ENCODE data around the gene ATOH8.

The ATOH8 gene

DNA sequence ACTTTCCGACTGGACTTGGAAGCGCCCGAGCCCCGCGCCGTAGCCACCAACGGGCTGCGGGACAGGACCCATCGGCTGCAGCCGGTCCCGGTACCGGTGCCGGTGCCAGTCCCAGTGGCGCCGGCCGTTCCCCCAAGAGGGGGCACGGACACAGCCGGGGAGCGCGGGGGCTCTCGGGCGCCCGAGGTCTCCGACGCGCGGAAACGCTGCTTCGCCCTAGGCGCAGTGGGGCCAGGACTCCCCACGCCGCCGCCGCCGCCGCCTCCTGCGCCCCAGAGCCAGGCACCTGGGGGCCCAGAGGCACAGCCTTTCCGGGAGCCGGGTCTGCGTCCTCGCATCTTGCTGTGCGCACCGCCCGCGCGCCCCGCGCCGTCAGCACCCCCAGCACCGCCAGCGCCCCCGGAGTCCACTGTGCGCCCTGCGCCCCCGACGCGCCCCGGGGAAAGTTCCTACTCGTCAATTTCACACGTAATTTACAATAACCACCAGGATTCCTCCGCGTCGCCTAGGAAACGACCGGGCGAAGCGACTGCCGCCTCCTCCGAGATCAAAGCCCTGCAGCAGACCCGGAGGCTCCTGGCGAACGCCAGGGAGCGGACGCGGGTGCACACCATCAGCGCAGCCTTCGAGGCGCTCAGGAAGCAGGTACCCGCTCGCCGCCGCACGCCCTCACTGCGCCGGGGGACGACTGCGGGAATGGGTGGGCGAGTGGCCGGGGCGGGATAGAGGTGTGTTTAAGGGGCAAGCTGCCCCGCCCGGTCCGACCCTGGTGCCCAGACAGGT, 713 bp downstream of the ATOH8 start:
- peak; percentile 71 for DNase-seq (ENCODE audit: low spot score)

DNA sequence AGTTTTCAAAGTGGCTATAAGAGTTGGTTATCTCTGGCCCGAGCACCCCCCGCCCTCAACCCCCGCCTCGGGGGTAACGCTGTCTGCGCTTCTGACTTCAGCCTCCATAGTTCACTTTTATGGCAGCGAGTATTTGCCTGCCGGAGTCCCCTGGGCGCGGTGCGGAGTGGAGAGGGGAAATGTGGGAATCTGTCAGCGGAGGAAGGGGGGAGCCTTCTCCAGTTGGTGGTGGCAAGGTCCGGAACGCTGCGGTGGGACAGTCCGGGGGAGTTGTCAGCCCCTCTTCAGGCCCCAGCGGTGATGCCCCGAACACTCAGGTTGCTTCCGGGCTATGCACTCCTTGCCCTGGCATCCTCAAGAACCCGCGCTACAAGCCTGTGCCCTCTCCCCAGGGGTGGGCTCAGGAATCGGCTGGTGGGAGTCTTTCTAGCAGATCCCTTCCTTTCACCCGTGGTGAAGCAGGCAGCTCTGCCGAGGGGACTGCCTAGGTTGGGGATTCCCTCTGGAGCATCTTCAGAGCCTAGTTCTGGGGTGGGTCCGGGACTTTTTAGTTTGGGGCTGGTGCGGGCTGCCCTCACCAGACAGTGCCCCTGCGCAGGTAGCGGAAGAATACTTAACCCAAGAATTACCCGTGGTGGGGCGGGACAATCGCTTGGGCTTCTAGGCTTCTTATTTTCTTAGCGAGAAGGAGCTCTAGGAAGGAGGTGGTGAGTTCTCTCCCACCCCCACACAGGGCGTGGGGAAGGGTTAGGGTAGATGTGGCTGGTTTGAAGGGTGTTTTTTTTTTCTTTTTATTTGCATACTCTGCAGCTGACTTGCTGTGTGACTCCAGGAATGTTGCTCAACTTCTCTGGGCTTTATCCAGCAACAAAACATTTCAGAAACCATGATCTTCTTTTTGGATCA, 1.6 kb downstream of the ATOH8 start:
- DNase-seq (ENCODE audit: low spot score), result no peak

DNA sequence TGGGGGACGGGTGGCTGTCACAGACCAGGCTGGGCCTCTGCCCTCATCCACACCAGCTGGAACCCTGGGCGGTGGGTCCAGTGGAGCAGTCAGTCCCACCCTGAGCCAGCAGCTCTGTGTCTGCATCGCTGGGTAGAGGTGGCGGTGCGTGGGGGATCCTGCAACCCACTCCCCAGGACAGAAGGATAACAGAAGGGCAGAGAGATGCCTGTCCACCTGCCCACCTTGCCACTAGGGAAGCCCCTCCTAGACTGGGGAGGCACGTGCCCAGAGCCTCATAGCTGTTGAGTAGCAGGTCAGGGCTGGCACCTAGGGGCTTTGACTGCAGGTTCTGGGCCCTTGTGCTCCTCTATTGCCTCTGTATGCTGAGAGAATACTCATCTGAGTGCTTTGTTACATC, 2.4 kb downstream of the ATOH8 start:
- no peak for DNase-seq (ENCODE audit: low spot score)

DNA sequence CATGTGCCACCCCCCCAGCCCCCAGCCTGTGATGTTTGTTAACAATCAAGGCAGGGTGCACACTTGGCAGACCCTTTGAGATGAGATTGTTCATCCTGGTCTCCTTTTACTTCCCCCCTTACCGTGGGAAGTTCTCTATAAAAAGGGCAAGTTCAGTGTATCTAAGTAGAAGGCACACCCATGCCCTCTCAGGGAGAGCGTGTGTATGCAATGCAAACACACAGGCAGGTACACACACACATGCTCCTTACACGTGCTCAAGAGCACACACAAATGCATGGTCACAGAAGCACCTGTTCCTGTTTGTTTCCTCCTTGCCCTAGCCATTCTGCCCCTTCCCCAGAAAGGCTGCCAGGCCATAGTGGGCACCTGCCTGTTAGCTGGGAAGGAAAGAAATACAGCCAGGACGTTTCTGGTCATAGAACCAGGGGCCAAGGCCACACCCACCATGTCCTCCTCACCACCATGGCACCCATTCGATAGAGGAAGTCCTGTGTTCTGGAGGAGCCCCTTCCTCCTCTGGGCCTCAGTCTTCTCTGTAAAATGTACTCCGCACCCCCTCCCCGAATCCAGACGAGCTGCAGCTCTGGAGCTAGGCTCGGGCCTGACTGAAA, 3.1 kb downstream of the ATOH8 start:
- no peak for DNase-seq (ENCODE audit: low spot score)

DNA sequence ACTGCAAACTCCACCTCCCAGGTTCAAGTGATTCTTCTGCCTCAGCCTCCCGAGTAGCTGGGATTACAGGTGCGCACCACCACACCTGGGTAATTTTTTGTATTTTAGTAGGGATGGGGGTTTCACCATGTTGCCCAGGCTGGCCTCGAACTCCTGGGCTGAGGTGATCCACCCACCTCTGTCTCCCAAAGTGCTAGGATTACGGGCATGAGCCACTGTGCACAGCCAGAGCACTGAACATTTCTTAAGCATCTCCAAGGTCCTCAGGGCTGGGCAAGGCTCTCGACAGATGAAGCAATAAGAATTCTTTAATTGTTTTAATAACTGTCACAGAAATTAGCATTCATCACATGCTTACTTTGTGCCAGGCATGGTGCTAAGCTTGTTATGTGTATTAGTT, 4.1 kb downstream of the ATOH8 start:
- no peak for DNase-seq (ENCODE audit: low spot score)

DNA sequence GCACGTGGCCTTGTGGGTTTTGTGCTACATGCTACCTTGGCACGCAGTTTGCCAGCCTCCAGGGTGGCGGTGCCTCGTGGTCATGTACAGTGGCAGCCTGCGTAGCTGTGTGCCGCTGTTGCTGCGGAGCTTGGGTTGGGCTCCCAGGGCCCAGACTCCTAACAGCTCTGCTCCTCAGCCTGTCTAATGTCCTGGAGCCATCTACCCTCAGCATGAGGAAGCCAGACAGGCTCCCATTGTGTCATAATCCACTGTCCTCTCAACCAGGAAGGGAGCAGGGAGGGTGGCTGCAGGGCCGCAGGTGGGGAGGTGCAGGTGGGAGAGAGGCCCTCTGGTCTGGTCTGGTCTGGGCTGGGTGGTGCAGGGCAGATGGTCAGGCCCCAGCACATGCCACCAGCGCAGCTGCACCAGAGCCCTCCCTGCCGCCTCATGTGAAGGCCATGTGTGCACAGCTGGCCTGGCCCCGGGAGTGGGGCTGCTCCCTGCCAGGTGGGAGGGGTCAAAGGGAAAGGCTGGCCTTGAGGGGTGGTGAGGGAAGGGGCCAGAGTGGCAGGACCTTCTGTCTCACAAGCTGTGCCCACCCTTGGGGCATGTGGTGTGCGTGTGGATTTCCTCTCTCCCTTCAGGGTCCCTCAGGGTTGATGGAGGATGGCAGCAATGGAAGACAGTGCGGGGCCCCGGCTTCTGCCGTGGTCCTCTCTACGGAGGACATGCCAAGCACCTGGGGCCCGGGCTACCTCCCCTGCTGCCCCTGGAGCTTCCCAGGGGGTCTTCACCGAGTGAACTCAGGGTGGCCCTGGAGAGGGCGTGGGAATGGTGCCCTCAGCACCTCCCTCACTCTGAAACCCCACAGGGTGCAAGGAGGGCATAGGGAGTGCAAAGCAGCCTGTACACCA, 4.8 kb downstream of the ATOH8 start:
- DNase-seq (ENCODE audit: low spot score), result no peak

DNA sequence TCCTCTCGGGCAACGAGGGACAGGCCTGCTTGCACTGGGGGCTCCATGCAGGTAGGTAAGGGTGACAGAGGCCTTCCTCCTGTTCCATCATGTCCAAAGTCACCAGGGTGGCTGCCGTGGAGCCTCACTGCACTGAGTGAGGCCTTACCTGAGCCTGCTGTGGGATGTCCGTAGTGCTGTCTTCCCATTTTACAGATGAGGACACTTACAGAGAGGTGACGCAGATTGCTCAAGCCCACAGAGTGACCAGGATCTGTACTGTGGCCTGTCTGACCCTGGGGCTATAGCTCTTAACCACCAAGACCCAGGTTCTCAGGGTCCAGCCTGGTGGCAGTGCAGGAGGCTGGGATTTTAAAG, 5.4 kb downstream of the ATOH8 start:
- no peak for DNase-seq (ENCODE audit: low spot score)

DNA sequence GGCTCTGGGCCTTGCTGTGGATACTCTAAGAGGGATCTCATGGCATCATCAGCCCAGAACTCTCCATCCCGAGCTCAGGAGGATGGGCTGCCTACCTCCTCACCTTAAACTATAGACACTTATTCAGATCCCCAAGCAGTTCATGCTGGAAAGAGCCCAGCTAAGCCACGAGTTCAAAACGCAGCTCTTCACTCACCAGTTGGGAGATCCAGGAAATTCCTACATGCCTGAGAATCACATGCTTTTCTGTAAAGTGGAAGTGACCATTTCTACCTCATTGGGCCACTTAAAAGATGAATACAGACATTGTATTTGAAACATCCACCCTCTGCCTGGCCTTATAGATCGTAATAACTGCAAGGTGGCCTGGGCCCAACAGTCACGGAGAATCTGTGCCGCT, 6.6 kb downstream of the ATOH8 start:
- no peak for DNase-seq (ENCODE audit: low spot score)

DNA sequence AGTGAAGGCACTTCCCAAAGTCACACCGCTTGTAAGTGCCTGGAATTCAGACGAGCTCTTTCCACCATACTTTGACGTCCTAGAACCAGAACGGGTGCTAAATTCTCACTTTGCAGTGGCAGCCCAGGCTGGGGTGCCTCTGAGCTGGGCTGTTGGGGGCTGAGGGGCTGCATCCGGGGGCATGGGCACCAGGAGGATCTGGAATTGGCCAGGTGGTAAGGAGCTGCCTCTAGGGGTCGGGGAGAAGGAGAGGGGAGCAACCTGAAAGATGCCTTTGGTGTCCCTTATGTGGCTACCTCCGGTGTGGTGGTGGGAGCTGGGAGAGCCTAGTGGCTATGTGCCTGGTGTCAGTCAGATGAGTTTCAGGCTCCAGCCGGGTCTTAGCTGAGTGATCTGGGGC, 7.1 kb downstream of the ATOH8 start:
- no peak for DNase-seq (ENCODE audit: low spot score)

DNA sequence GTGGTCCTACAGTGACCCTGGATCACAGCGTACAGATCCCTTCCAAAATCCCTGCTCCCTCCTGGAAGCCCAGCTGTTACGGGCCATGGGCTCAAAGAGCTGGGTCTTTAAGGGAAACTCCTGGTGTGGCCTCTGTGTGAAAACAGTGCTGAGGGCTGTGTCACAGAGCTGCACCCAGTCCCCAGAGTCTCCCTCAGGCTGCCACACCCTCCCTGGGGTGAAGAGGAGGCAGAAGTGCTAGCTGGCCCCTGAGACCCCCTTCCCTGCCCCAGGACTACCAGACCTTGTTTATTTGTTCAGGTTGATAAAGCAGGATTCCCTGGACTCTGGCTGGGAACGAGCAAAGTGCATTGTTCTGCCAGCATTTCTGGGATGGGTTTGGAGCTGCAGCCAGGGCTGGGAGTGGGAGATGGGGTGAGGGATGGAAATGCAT, 7.7 kb downstream of the ATOH8 start:
- DNase-seq (ENCODE audit: low spot score), result no peak

DNA sequence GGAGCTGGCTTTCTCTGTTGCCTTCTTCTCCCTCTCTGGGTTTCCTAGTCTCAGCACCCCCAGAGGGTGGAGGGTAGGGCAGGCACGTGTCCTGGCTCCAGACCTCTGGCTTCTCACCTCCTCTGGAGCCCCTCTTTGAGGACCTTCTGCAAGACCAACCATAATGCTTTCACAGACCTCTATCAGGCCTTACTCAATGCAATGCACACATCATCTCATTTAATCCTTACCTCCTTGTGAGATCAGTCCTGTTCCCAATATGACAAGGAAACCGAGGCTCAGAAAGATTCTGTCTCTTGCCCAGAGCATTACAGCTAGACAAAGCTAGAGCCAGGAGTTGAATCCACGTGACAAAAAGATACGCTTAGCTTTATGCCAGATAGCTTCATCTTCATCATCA, 8.2 kb downstream of the ATOH8 start:
- no peak for DNase-seq (ENCODE audit: low spot score)

DNA sequence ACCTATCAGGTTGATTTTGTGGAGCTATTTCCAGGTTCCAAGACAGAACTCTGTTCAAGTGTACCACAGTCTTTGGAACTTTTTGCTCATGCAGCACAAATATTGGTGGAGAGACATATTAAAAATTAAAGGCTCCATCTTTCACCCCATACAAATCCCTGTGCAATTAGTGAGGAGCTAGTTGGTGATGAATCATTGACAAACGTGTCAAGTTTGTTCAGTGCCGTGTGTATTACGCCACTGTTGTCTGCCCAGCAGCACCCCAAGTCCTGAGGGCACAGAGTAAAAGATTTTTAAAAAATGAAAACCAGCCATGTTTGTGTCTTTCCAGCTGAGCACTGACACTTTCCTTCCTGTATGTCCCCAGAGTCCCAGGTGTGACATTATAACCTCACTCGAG, 9.3 kb downstream of the ATOH8 start:
- DNase-seq (ENCODE audit: low spot score), result no peak

DNA sequence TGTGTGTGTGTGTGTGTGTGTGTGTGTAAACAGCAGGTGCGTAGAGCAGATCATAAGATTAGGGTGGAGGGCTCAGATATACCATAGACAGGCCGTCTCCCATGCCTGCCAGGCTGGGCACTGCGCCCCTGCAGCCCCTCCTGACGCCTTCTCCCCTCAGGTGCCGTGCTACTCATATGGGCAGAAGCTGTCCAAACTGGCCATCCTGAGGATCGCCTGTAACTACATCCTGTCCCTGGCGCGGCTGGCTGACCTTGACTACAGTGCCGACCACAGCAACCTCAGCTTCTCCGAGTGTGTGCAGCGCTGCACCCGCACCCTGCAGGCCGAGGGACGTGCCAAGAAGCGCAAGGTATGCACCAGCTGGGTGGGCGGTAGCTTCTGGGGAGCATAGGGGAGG, 10.0 kb downstream of the ATOH8 start:
- no peak for DNase-seq (ENCODE audit: low spot score)

DNA sequence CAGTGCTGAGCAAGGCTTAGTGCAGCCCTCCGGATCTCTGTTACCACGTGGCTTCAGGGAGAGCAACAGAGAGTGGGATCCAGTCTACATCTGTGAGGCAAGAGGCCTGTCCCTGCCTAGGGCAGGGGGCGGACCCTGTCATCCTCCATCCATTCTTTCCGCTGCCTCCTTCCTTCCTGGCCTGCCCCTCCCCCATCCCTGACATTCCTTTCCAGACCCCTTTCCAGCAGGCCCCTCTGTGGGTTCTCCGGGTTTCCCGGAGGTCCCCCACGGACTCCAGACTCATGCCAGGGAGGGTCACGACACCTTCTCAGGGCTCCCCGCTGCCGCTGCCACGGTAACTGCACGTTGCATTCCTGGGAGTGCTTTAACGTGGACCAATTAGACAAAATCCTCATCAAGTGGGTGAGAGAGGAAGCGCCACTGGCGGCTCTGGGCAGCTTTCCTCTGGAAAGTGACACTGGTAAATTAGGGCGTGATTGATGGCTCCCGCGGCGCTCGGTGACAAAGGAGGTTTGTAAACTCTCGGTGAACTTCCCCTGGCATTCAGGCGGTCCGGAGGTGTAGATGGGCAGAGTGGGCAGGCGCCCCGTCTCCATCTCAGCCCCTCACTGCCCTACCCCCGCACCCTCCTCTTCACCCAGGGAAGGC, 11.4 kb downstream of the ATOH8 start:
- no peak for DNase-seq (ENCODE audit: low spot score)

DNA sequence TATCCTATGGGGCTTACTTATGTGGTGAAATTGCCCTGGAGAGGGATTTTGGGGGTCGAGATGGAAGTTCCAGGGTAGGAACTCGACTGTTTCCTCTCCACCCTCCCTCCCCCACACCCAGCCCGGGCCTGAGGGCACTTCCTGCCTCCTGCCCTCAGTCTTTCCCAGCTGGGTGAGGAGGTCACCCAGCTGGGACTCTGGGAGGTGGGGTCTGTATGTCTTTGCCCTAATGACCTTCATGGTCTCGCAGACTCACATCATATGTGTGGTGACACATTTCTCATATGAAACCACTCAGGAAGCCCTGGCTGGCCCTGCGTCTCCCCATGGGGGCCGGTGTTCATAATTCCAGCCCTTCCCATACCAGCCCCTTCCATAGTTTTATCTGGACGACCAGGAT, 12.4 kb downstream of the ATOH8 start:
- no peak for DNase-seq (ENCODE audit: low spot score)

DNA sequence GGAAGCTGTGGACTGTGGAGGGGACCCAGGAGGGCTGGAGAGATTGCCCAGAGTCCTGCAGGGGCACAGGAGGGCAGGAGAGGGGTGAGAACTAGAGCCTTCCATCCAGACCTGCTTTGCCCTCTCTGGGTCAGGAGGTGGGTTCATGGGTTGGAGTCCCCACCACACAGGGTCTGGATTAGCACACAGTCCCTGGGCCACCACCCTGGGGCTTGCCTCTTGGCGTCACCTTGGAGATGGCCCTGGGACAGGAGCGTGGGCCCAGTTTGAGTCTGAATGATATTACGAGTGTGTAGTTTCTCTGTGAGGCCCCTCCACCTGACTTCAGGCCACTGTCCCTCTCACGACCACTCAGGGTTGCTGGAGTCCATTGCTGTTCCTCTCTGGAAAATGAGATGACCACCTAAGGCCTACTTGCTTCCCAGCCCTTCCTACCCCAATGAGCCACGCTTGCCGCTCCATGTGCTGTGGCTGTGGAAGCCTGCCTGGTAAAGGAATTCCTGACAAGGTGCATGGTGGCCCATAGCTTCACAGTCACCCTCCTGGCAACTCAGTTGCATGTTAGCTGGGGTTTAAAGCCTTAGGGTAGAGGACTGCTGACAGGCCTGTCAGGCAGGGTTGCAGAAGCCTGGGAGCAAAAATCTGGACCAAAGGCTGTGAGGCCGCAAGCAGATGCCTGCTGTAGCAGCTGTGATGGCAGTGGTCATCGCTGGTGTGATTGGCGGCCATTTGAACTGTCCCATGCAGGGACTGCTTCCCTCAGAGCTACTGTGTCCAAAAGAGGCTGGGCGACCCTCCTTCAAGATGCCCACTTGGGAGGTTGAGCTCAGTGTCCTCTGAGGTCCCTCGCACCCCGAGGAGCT, 14.2 kb downstream of the ATOH8 start:
- DNase-seq (ENCODE audit: low spot score), result no peak

DNA sequence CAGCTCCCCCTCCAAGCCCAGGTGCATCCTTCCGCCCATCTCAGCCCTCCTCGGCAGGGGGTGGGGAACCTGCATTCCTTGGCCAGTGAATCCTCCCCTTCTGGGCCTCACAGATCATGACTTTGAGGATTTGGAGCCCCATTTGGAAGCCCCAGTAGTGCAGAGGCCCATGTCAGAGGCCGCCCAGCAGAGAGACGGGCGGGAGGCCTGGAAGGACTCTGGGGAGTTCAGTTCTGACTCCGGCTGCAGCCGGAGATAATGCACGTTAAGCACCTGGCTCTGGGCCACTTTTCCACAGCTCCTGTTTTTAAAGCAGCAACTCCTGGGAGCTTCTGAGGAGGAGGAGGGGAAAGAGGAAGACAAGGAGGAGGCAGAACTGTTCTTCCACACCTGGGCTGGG, 14.9 kb downstream of the ATOH8 start:
- DNase-seq (ENCODE audit: low spot score), result no peak

DNA sequence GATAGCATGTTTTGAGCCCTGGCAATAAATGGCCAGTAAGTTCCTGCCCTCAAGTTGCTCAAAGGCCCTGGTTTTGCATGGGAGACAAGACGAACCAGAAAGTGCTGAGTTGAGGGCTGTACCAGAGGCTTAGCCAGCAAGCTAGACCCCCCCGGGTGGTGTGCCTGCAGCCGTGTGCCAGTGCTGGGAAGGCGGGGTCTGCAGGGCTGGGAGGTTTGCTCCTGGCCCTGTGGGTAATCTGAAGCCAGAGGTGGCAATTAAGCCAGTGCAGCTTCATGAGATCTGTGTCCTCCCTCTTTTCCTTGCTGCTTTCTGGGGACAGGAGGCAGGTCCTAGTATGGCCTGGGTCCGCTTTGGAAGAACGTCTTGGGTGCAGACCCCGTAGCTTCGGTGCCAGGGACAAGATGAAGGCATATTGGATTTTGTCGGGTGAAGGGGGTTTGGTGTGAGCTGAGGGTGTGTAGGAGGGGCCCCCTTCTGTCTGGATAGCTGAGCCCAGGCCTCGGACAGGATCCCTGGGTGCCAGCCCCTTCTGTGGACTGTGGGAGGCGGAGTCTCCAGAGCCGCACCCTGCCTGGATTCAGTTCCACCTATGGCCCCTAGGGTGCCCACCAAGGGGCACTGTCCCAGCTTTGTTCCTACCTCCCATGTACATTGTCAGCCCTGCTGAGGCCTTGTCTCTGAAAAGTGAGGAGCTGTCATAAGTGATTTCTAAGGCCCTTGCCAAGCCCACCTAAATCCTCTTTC, 15.6 kb downstream of the ATOH8 start:
- DNase-seq (ENCODE audit: low spot score), result peak; percentile 89

DNA sequence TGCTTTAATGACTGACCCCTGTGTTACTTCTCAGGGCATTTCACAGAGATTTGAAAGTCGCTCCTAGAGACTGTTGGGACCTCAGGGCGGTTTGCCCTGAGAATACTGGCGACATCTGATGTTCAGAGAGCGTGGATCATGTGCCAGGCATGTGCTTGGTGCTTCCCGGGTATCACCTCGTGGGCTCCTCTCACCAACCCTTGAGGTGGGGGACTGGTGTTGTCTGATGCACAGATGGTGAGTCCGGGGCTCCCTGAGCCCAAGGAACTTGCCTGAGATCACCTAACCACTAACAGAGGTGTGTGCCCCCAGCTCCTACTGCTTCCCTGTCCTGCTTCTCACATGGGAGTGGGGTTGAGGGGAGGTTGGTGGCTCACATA, 16.2 kb downstream of the ATOH8 start:
- DNase-seq (ENCODE audit: low spot score), result no peak

DNA sequence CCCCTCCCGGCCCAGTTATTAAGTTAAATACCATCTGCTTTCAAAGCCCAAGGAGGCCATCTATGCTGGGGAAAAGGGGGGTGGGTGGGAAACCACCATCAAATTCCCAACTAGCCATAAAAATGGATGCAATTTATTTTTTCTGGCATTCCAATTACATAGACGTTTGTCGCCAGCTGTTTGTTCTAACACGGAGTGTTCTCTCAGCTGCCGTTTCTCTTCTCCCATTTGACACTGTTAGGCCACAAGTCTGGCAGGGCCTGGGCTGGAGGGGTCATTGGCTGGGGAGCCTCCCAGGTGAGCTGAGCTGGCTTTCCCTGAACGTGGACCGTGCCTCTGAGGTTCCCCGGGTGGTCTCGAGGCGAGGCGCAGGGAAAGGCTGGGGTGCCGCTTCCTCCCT, 16.6 kb downstream of the ATOH8 start:
- DNase-seq (ENCODE audit: low spot score), result no peak
